Caco-2 (cell line): Measurements from ENCODE around the gene MAMDC4. TPM values are rescaled to one million over a fixed set of nuclear protein-coding genes. Genes with fewer than 3 reads are reported as not detected.

Source experiments
- BruUV-seq: library from RNA; stranded (reverse); fragments of 400-500 nt; replicated peaks from 2 replicates; lab custom pipeline; 2021; lab: Mats Ljungman, UMichigan
- CTCF ChIA-PET: fragments of 300-600 bp; sonication (Branson Sonifier 250); formaldehyde crosslinking; loops from one replicate; lab custom pipeline; 2022; ENCODE audit warnings: antibody characterized with exemption; lab: Charles Lee
- POLR2A ChIA-PET: fragments of 300-600 bp; sonication (Branson Sonifier 250); formaldehyde crosslinking; loops from one replicate; lab custom pipeline; 2022; ENCODE audit warnings: antibody characterized with exemption; lab: Charles Lee
- DNase-seq, 2 experiments: peaks; one replicate each; pipeline versions ENCODE4 v3.0.0 to v3.0.0-alpha.2; 2020 to 2022
- H3K27me3 ChIP-seq: replicated peaks from 2 replicates; pipeline ENCODE4 v1.6.0; 2011; ENCODE audit warnings: low read length; ENCODE audit not compliant: control insufficient read depth, insufficient read depth
- H3K36me3 ChIP-seq: 2 replicates; pipeline ENCODE4 v1.5.1; 2011; ENCODE audit warnings: low read length; ENCODE audit not compliant: control insufficient read depth, insufficient read depth
- H3K4me1 ChIP-seq: fragments of 250-450 bp; sonication (Bioruptor Pico); 2 replicates; pipeline ENCODE4 v1.5.1; 2020; ENCODE audit warnings: mild to moderate bottlenecking
- H3K4me3 ChIP-seq: 2 replicates; pipeline ENCODE4 v1.5.1; 2011; ENCODE audit warnings: low read depth, mild to moderate bottlenecking, control low read depth, low read length
- H3K9me3 ChIP-seq: fragments of 250-450 bp; sonication (Bioruptor Pico); 2 replicates; pipeline ENCODE4 v1.5.1; 2020; ENCODE audit warnings: mild to moderate bottlenecking, moderate library complexity
- H3K27ac Mint-ChIP-seq: one replicate; pipeline ENCODE4 v1.8.0; 2022; ENCODE audit warnings: mixed read lengths; ENCODE audit not compliant: unreplicated experiment
- H3K27me3 Mint-ChIP-seq: one replicate; pipeline ENCODE4 v1.8.0; 2022; ENCODE audit warnings: mixed read lengths; ENCODE audit not compliant: insufficient read depth, unreplicated experiment
- H3K36me3 Mint-ChIP-seq: one replicate; pipeline ENCODE4 v1.8.0; 2022; ENCODE audit warnings: mild to moderate bottlenecking, mixed read lengths; ENCODE audit not compliant: insufficient read depth, unreplicated experiment
- H3K4me1 Mint-ChIP-seq: one replicate; pipeline ENCODE4 v1.8.0; 2022; ENCODE audit warnings: low read depth, mixed read lengths; ENCODE audit not compliant: unreplicated experiment
- H3K4me3 Mint-ChIP-seq: one replicate; pipeline ENCODE4 v1.8.0; 2022; ENCODE audit warnings: mild to moderate bottlenecking, moderate library complexity, mixed read lengths; ENCODE audit not compliant: unreplicated experiment
- H3K9me3 Mint-ChIP-seq: one replicate; pipeline ENCODE4 v1.8.0; 2022; ENCODE audit warnings: mixed read lengths; ENCODE audit not compliant: unreplicated experiment
- CTCF ChIP-seq, 2 experiments: fragments of 200-600 bp in 1 of 2; IDR thresholded peaks; 1 replicate in 1 of 2; 2 replicates in 1 of 2; pipeline versions ENCODE4 v1.5.1 to v1.8.0; 2011 to 2022; ENCODE audit warnings: antibody characterized with exemption in 1 of 2, control low read depth in 1 of 2, inconsistent platforms in 1 of 2, low read depth in 1 of 2, low read length in 1 of 2, mild to moderate bottlenecking in 1 of 2, moderate library complexity in 1 of 2; ENCODE audit not compliant: insufficient read depth in 1 of 2, severe bottlenecking in 1 of 2, unreplicated experiment in 1 of 2
- intact Hi-C: fragments of 100-400 bp; cut with micrococcal nuclease; formaldehyde crosslinking; loops from one replicate; pipeline ENCODE4 v1.10.0; 2022; ENCODE audit not compliant: unreplicated experiment
- total RNA-seq: library from RNA; stranded (reverse); gene quantifications from 2 replicates; pipeline ENCODE4 v1.2.3, GENCODE V29; 2022

The MAMDC4 gene
- total RNA-seq, 1 experiment from 2014 or later, result 8.8 TPM

- POLR2A ChIA-PET, result no interaction called here
- CTCF ChIA-PET, result no interaction called here
- Histone ChIP-seq H3K4me3 (no peak overlapping the region), H3K27me3 (no peaks in the 10 kb centered on the region), H3K9me3 (no peaks in the 10 kb centered on the region), H3K36me3 (0 out of 2 replicates have a peak, but pooled peaks cover 1% of the 10 kb centered on the region), H3K4me1 (peaks cover 10% of the 10 kb centered on the region)
- Mint-ChIP-seq H3K27me3 (no peaks in the 10 kb centered on the region), H3K27ac (no peak overlapping the region), H3K36me3 (peaks cover 80% of the 10 kb centered on the region), H3K4me3 (no peak overlapping the region), H3K4me1 (no peaks in the 10 kb centered on the region), H3K9me3 (no peaks in the 10 kb centered on the region)
- DNase-seq, result peak in 1 of 2 experiments; percentile 38
- intact Hi-C loops, result no loop called here
- no TSS peak for BruUV-seq
- no peak for TF ChIP-seq CTCF (IDR thresholded peaks at IDR 0.05; ENCODE audit: insufficient read depth in 1 of 2, low read depth in 1 of 2, low read length in 1 of 2, severe bottlenecking in 1 of 2, unreplicated experiment in 1 of 2)
These were observed 4.5 kb downstream of the MAMDC4 start for GRCh38 chr9:136856541-136857141.

- peak overlapping the region; percentile 16 for H3K27ac Mint-ChIP-seq
- Histone ChIP-seq H3K36me3 (0 out of 2 replicates have a peak, but pooled peaks cover 1% of the 10 kb centered on the region), H3K9me3 (no peaks in the 10 kb centered on the region), H3K4me1 (peaks cover 10% of the 10 kb centered on the region), H3K4me3 (no peak overlapping the region), H3K27me3 (no peaks in the 10 kb centered on the region)
- intact Hi-C loops, result no loop called here
- no peaks in the 10 kb centered on the region for H3K27me3 Mint-ChIP-seq
- H3K4me3 Mint-ChIP-seq, result no peak overlapping the region
- CTCF ChIA-PET, result no interaction called here
- DNase-seq, result no peak
- TF ChIP-seq CTCF (IDR thresholded peaks at IDR 0.05; ENCODE audit: insufficient read depth in 1 of 2, low read depth in 1 of 2, low read length in 1 of 2, severe bottlenecking in 1 of 2, unreplicated experiment in 1 of 2), result no peak
- peaks cover 82% of the 10 kb centered on the region for H3K36me3 Mint-ChIP-seq
- H3K9me3 Mint-ChIP-seq, result no peaks in the 10 kb centered on the region
- POLR2A ChIA-PET, result no interaction called here
- no TSS peak for BruUV-seq
- no peaks in the 10 kb centered on the region for H3K4me1 Mint-ChIP-seq
These were observed 5.0 kb downstream of the MAMDC4 start for GRCh38 chr9:136857166-136857565.

GRCh38 chr9:136857581-136858412, 5.7 kb downstream of the MAMDC4 start:
- CTCF ChIA-PET, result no interaction called here
- POLR2A ChIA-PET, result no interaction called here
- intact Hi-C loops, result no loop called here

More at GRCh38 chr9:136857581-136858412, 5.7 kb downstream of the MAMDC4 start:
- Histone ChIP-seq H3K27me3 (no peaks in the 10 kb centered on the region), H3K9me3 (no peaks in the 10 kb centered on the region), H3K36me3 (peaks cover 1% of the 10 kb centered on the region; the same call in 1 of the 2 replicates), H3K4me3 (no peak overlapping the region), H3K4me1 (peaks cover 10% of the 10 kb centered on the region)
- peak in 1 of 2 experiments; percentile 37 for DNase-seq
- H3K27ac Mint-ChIP-seq, result peak overlapping the region; percentile 16
- peaks cover 82% of the 10 kb centered on the region for H3K36me3 Mint-ChIP-seq
- no TSS peak for BruUV-seq
- no peaks in the 10 kb centered on the region for H3K9me3 Mint-ChIP-seq
- TF ChIP-seq CTCF (IDR thresholded peaks at IDR 0.05; ENCODE audit: insufficient read depth in 1 of 2, low read depth in 1 of 2, low read length in 1 of 2, severe bottlenecking in 1 of 2, unreplicated experiment in 1 of 2), result no peak
- H3K4me3 Mint-ChIP-seq, result no peak overlapping the region
- no peaks in the 10 kb centered on the region for H3K27me3 Mint-ChIP-seq
- H3K4me1 Mint-ChIP-seq, result no peaks in the 10 kb centered on the region
